ENCODE results near the gene ARL4D. TPM values are rescaled to one million over a fixed set of nuclear protein-coding genes. Genes with fewer than 3 reads are reported as not detected.
A peak's percentile ranks its signal among the peaks of the same experiment; 100 is the strongest.

Gene ARL4D, protein sequence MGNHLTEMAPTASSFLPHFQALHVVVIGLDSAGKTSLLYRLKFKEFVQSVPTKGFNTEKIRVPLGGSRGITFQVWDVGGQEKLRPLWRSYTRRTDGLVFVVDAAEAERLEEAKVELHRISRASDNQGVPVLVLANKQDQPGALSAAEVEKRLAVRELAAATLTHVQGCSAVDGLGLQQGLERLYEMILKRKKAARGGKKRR
- total RNA-seq: 1 to 10 TPM; 2.1 to 3.6 TPM

GRCh38 chr17:43398724-43399595 is at the start of gene ARL4D:
ARL4D (plus strand) TSS chr17:43398993; CDS start chr17:43399733, 740 bp downstream.
- ATAC-seq (peak; percentile 83 to 89), DNase-seq (ENCODE audit: low spot score in 2 of 2) (peak; percentile 75 to 84)
- Mint-ChIP-seq H3K9me3 (no peaks in the 10 kb centered on the region), H3K27ac (peak within 1 kb of the TSS; percentile 87 to 92), H3K36me3 (no peaks in the 10 kb centered on the region)

DNA sequence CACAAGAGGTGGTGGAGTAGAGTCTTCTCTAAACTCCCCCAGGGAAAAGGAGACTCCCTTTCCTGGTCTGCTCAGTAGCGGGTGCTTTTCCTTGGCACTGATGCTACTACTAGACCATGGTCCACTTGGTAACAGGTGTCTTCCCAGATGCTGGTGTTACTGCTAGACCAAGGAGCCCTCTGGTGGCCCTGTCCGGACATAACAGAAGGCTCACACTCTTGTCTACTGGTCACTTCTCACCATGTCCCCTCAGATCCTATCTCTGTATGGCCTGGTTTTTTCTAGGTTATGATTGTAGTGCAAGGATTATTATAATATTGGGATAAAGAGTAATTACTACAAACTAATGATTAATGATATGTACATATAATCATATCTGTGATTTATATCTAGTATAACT is 49.7 kb upstream of the ARL4D start:
- DNase-seq (ENCODE audit: low spot score in 2 of 2) (no peak), ATAC-seq (no peak)
- Mint-ChIP-seq H3K27ac (no peak overlapping the region), H3K9me3 (peaks cover 0 to 3% of the 10 kb centered on the region in 2 donors), H3K36me3 (peaks cover 0 to 8% of the 10 kb centered on the region in 2 donors)

DNA sequence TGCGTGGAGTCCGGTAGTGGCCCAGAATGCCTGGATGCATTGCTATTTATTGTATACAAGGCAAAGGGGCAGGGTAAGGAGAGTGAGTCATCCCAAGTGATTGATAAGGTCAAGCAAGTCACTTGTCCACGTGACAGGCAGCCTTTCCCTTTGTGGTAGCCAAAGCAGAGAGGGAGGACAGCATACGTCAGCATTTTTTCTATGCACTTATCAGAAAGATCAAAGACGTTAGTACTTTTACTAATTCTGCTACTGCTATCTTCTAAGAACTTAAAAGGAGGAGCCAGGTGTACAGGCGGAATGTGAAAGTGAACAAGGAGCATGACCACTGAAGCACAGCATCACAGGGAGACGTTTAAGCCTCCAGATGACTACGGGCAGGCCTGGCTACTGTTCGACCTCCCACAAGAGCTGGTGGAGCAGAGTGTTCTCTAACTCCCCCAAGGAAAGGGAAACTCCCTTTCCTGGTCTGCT is 47.9 kb upstream of the ARL4D start:
- Mint-ChIP-seq H3K9me3 (peaks cover 0 to 3% of the 10 kb centered on the region in 2 donors), H3K27ac (peak overlapping the region in 1 of 2 donors; percentile 17), H3K36me3 (peaks cover 0 to 8% of the 10 kb centered on the region in 2 donors)
- peak; percentile 27 to 43 for ATAC-seq
- no peak for DNase-seq (ENCODE audit: low spot score in 2 of 2)

GRCh38 chr17:43351691-43352090 is 47.1 kb upstream of the ARL4D start:
- peaks cover 0 to 8% of the 10 kb centered on the region in 2 donors for H3K36me3 Mint-ChIP-seq
- peak overlapping the region; percentile 17 to 91 for H3K27ac Mint-ChIP-seq
- ATAC-seq (peak; percentile 90), DNase-seq (ENCODE audit: low spot score in 2 of 2) (peak in 1 of 2 donors; percentile 16)
- H3K9me3 Mint-ChIP-seq: peaks cover 0 to 3% of the 10 kb centered on the region in 2 donors

DNA sequence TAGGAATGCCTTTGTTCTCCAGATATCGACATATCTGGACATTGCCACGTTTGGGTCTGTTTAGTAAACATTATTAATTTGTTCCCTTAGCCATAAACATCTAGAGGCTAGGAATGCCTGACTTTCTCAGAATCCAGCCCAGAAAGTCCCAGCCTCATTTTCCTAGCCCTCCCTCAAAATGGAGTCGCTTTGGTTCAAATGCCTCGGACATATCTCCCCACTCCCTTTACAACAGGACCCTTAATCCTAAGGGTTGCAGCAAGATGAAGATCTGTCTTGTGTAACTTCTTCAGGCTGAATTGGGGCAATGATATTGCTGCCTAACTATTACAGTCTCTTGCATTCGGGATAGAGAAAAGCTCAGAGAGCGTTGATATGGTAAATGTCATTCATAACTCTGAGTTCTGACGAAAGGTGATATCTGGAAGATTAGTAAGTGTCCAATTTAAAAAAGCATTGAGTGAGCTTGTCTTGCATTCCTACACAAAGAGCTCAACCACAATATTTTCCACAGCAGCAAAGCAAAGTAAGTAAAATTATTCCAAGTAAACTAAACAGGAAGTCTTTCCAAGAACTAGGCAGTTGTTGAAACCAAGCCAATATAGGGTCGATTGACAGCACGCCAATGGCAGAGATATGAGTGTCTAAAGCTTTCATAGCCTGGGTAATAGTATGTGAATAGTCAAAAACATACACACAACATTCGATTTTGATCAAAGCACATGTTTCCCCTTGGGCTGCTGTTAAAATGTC is 46.0 kb upstream of the ARL4D start:
- no peaks in the 10 kb centered on the region for H3K9me3 Mint-ChIP-seq
- DNase-seq (ENCODE audit: low spot score in 2 of 2) (no peak), ATAC-seq (no peak)
- H3K36me3 Mint-ChIP-seq: no peaks in the 10 kb centered on the region
- no peak overlapping the region for H3K27ac Mint-ChIP-seq

DNA sequence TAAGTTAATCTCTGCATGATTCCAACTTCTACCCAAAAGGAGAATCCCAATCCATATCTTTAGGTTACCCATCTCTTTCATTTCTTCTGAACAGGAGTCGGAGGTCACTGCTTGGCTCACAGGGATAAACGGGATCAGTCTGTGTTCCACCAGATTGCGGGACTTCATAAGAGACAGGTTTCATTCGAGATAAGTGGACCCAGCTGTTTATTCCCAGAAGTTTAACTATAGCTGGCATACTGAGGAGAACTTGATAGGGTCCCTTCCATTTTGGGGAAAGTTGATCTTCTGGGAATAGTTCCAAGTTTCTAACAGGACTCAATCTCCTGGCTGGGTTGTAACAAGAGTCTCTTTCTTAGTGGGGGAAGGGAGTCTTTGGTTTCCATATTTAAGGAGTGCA is 45.4 kb upstream of the ARL4D start:
- ATAC-seq (no peak), DNase-seq (ENCODE audit: low spot score in 2 of 2) (no peak)
- H3K36me3 Mint-ChIP-seq: no peaks in the 10 kb centered on the region
- no peak overlapping the region for H3K27ac Mint-ChIP-seq
- H3K9me3 Mint-ChIP-seq: no peaks in the 10 kb centered on the region

DNA sequence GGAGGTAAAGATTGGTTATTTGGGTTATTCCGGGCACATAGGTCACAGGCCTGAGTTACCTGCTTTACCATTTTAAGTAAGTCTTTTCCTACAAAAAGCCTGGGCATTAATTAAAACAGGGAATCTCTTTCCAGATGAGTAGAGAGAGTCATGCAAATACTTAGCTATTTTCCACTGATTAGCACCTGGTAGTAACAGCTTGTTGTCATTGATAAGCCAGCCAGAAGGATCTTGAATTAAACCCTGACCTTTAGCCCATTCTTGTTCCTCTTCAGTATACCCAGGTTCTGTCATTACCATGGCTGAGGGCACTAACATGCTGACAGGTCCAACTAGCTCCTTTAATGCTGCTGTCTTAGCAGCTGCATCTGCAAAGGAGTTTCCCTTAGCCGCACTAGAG is 44.4 kb upstream of the ARL4D start:
- no peaks in the 10 kb centered on the region for H3K9me3 Mint-ChIP-seq
- ATAC-seq (no peak), DNase-seq (ENCODE audit: low spot score in 2 of 2) (no peak)
- no peak overlapping the region for H3K27ac Mint-ChIP-seq
- H3K36me3 Mint-ChIP-seq: peaks cover 0 to 5% of the 10 kb centered on the region in 2 donors

DNA sequence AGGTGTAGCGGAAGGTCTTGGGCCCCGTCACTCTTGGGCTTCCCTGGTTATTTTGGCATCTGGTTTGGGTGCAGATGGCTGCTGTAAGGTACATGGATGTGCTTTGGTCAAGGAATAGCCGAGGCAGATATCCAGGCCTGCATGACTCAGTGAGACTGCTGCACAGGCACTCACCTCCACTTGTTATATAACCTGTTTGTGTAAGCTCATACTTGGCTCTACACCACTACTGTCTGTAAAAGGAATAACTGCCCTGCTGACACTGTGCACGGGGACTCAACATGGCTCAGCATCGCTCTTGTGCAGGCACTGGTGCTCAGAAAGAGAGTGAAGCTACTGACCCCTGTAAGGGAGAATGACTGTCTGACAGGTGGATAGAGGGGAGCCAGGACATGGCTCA is 42.3 kb upstream of the ARL4D start:
- no peak overlapping the region for H3K27ac Mint-ChIP-seq
- no peaks in the 10 kb centered on the region for H3K9me3 Mint-ChIP-seq

DNA sequence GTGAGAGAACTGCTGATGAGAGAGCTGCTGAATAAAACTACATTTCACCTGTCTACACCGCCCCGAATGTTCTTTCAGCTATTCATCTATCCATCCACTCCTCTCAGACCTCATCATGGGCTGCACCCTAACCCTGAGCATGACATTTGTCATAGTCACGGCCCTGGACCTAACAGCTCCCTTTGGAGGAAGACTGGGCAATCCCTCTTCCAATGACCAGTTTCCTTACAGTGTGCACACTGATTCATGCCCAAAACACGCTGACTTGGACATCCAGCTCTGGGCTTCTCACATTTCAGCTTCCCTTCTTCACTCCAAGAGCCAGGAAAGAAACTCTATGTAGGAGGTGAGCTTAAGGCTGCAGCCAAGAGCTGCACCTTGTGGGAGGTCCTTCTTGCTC is 41.8 kb upstream of the ARL4D start:
- DNase-seq (ENCODE audit: low spot score in 2 of 2) (no peak), ATAC-seq (no peak)
- no peaks in the 10 kb centered on the region for H3K9me3 Mint-ChIP-seq
- peaks cover 0 to 17% of the 10 kb centered on the region in 2 donors for H3K36me3 Mint-ChIP-seq
- no peak overlapping the region for H3K27ac Mint-ChIP-seq

More for the DNA sequence above, 42.3 kb upstream of the ARL4D start:
- no peak for DNase-seq (ENCODE audit: low spot score in 2 of 2)
- H3K36me3 Mint-ChIP-seq: peaks cover 0 to 16% of the 10 kb centered on the region in 2 donors
- ATAC-seq: no peak

GRCh38 chr17:43359469-43360110 is 39.2 kb upstream of the ARL4D start:
- DNase-seq (ENCODE audit: low spot score in 2 of 2) (peak in 1 of 2 donors; percentile 24), ATAC-seq (peak in 1 of 2 donors; percentile 0)
- peak overlapping the region; percentile 100 for H3K27ac Mint-ChIP-seq
- H3K36me3 Mint-ChIP-seq: peaks cover 0 to 17% of the 10 kb centered on the region in 2 donors
- no peaks in the 10 kb centered on the region for H3K9me3 Mint-ChIP-seq

- ATAC-seq (peak; percentile 62 to 74), DNase-seq (ENCODE audit: low spot score in 2 of 2) (peak in 1 of 2 donors; percentile 84)
- Mint-ChIP-seq H3K27ac (peak overlapping the region; percentile 100), H3K9me3 (no peaks in the 10 kb centered on the region), H3K36me3 (peaks cover 0 to 17% of the 10 kb centered on the region in 2 donors)
These were observed 38.4 kb upstream of the ARL4D start for GRCh38 chr17:43360376-43360738.

- no peaks in the 10 kb centered on the region for H3K9me3 Mint-ChIP-seq
- ATAC-seq: peak; percentile 75 to 76
- H3K27ac Mint-ChIP-seq: peak overlapping the region; percentile 100
- peaks cover 0 to 17% of the 10 kb centered on the region in 2 donors for H3K36me3 Mint-ChIP-seq
- DNase-seq (ENCODE audit: low spot score in 2 of 2): peak; percentile 93 to 99
These were observed 37.9 kb upstream of the ARL4D start for GRCh38 chr17:43360739-43361505.

- H3K36me3 Mint-ChIP-seq: peaks cover 0 to 17% of the 10 kb centered on the region in 2 donors
- ATAC-seq: no peak
- peak overlapping the region in 1 of 2 donors; percentile 45 for H3K27ac Mint-ChIP-seq
- DNase-seq (ENCODE audit: low spot score in 2 of 2): peak in 1 of 2 donors; percentile 16
- H3K9me3 Mint-ChIP-seq: no peaks in the 10 kb centered on the region
These were observed 35.4 kb upstream of the ARL4D start for GRCh38 chr17:43363181-43363925.

DNA sequence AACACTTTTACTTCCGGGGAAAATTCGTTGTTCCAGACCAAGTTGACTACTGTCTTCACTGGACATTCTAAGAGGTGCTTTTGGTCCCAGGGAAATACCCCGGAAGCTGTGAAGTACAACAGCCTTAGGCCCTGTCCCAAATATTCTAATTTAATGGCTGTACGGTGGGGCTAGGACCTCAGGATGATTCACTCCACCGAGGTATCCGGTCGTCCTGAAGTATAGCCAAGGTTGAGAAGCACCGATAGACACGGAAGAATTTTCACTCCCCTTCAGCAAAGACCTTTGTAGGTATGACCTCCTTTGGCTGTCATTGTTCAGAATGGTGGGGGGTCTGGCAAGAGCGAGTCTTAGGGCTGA is 34.9 kb upstream of the ARL4D start:
- DNase-seq (ENCODE audit: low spot score in 2 of 2) (peak in 1 of 2 donors; percentile 11), ATAC-seq (no peak)
- Mint-ChIP-seq H3K9me3 (no peaks in the 10 kb centered on the region), H3K27ac (peak overlapping the region in 1 of 2 donors; percentile 45), H3K36me3 (peaks cover 0 to 17% of the 10 kb centered on the region in 2 donors)

- no peak for ATAC-seq
- H3K36me3 Mint-ChIP-seq: peaks cover 0 to 6% of the 10 kb centered on the region in 2 donors
- DNase-seq (ENCODE audit: low spot score in 2 of 2): no peak
- no peaks in the 10 kb centered on the region for H3K9me3 Mint-ChIP-seq
- H3K27ac Mint-ChIP-seq: peak overlapping the region in 1 of 2 donors; percentile 99
These were observed 33.4 kb upstream of the ARL4D start for GRCh38 chr17:43365356-43365755.

Data from activated naive CD4-positive, alpha-beta T cell treated with anti-CD3 and anti-CD28 coated beads, Interleukin-2, amount 50 U/mL, for 72 hours (primary cell).